Activated B cell treated with CpG ODN at 0.5 μM for 24 hours (primary cell): ENCODE data around the gene NR6A1. TPM values are rescaled to one million over a fixed set of nuclear protein-coding genes. Genes with fewer than 3 reads are reported as not detected.

Experiments used
- ATAC-seq: fragments of 200-7000 bp; cut with Tn5 transposase; one replicate; pipeline ENCODE4 v1.10.0; 2021; ENCODE audit warnings: low read depth, mild to moderate bottlenecking, moderate library complexity
- CTCF ChIA-PET: fragments of 350-600 bp; sonication (Branson Sonifier 250); formaldehyde crosslinking; loops from one replicate; lab custom pipeline; 2021; ENCODE audit warnings: antibody characterized with exemption; lab: Charles Lee
- POLR2A ChIA-PET: fragments of 350-600 bp; sonication (Branson Sonifier 250); formaldehyde crosslinking; loops from one replicate; lab custom pipeline; 2021; ENCODE audit warnings: antibody characterized with exemption; lab: Charles Lee
- DNase-seq: peaks from one replicate; pipeline ENCODE4 v3.0.0; 2022
- H3K27ac Mint-ChIP-seq: one replicate; pipeline ENCODE4 v1.8.0; 2020; ENCODE audit warnings: mixed read lengths
- H3K27me3 Mint-ChIP-seq: one replicate; pipeline ENCODE4 v1.8.0; 2021; ENCODE audit warnings: mixed read lengths
- H3K36me3 Mint-ChIP-seq: one replicate; pipeline ENCODE4 v1.8.0; 2021; ENCODE audit warnings: low read depth, mixed read lengths
- H3K4me1 Mint-ChIP-seq: one replicate; pipeline ENCODE4 v1.8.0; 2021; ENCODE audit warnings: mixed read lengths
- H3K4me3 Mint-ChIP-seq: one replicate; pipeline ENCODE4 v1.8.0; 2020; ENCODE audit warnings: mild to moderate bottlenecking, mixed read lengths
- H3K9me3 Mint-ChIP-seq: one replicate; pipeline ENCODE4 v1.8.0; 2020; ENCODE audit warnings: mixed read lengths
- intact Hi-C: fragments of 100-400 bp; cut with micrococcal nuclease; formaldehyde crosslinking; loops from one replicate; pipeline ENCODE4 v1.15.1; 2024
- total RNA-seq: library from RNA; stranded (reverse); gene quantifications from 2 replicates; pipeline ENCODE4 v1.2.3, GENCODE V29; 2022
- TF ChIP-seq, protein P1 (sequence below): fragments of 200-600 bp; IDR thresholded peaks from one replicate; pipeline ENCODE4 v1.8.0; 2022; ENCODE audit warnings: antibody characterized with exemption, mild to moderate bottlenecking

NR6A1 gene
- total RNA-seq, 1 donor from 2014 or later = 3.1 TPM

DNA sequence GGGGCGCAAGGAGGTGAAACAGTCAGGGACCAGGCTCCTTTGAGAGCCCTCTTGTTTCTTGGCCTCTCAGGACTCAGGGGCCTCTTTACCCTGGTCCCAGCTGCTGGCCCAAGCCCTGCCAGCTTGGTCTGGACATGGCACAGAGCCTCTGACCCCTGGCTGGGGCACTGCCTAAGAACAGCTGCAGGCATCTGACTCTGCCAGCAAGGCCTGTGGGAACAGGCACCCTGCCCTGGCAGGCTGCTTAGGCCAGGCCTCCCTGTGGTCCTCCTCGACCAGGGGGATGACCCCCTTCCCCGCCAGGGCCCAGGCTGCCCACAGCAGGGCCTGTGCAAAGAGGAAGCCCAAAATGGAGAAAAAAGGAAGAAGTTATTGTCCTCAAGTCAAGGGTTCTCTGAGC is 31.3 kb upstream of the NR6A1 start:
- no peaks in the 10 kb centered on the region for H3K27me3 Mint-ChIP-seq
- ChIA-PET CTCF (no interaction called here), POLR2A (interaction anchor here (4.0 kb wide), 1 partner anchor 59 kb away, joined by 16 read pairs; the partner anchor contains the start of genes ARPC5L and RPL35)
- no peaks in the 10 kb centered on the region for H3K9me3 Mint-ChIP-seq
- no peak for DNase-seq
- TF ChIP-seq, protein P1, sequence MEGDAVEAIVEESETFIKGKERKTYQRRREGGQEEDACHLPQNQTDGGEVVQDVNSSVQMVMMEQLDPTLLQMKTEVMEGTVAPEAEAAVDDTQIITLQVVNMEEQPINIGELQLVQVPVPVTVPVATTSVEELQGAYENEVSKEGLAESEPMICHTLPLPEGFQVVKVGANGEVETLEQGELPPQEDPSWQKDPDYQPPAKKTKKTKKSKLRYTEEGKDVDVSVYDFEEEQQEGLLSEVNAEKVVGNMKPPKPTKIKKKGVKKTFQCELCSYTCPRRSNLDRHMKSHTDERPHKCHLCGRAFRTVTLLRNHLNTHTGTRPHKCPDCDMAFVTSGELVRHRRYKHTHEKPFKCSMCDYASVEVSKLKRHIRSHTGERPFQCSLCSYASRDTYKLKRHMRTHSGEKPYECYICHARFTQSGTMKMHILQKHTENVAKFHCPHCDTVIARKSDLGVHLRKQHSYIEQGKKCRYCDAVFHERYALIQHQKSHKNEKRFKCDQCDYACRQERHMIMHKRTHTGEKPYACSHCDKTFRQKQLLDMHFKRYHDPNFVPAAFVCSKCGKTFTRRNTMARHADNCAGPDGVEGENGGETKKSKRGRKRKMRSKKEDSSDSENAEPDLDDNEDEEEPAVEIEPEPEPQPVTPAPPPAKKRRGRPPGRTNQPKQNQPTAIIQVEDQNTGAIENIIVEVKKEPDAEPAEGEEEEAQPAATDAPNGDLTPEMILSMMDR = no peak
- H3K27ac Mint-ChIP-seq = peak overlapping the region; percentile 69
- H3K36me3 Mint-ChIP-seq = no peaks in the 10 kb centered on the region
- H3K4me1 Mint-ChIP-seq = peaks cover 40% of the 10 kb centered on the region
- no peak for ATAC-seq
- H3K4me3 Mint-ChIP-seq = no peak overlapping the region
- intact Hi-C loops = loop anchor here (5.0 kb wide), 1 partner anchor 35 kb away; no protein-coding TSS in a partner anchor

DNA sequence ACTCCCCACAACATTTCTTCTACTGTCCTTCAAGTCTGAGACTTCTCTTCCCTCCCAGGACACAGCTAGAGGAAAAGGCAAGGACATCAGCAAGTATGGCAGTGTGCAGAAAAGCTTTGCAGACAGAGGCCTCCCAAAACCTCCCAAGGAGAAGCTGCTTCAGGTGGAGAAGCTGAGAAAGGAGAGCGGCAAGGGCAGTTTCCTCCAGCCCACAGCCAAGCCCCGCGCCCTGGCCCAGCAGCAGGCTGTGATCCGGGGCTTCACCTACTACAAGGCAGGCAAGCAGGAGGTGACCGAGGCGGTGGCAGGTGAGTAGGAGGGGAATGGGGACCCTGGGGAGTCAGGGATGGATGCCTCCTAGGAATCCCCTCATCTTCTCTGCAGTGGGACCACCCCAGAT is 30.2 kb upstream of the NR6A1 start:
- H3K27me3 Mint-ChIP-seq = no peaks in the 10 kb centered on the region
- no peaks in the 10 kb centered on the region for H3K9me3 Mint-ChIP-seq
- H3K4me3 Mint-ChIP-seq = no peak overlapping the region
- TF ChIP-seq, protein P1 = no peak
- intact Hi-C loops = loop anchor here (5.0 kb wide), 1 partner anchor 36 kb away; no protein-coding TSS in a partner anchor
- H3K4me1 Mint-ChIP-seq = peaks cover 40% of the 10 kb centered on the region
- H3K36me3 Mint-ChIP-seq = no peaks in the 10 kb centered on the region
- DNase-seq (no peak), ATAC-seq (no peak)
- CTCF ChIA-PET = interaction anchor here (2.7 to 3.0 kb wide), 2 partner anchors 29 to 52 kb away, joined by 14 to 17 read pairs; partner anchors contain the start of genes NR6A1 and WDR38
- POLR2A ChIA-PET = interaction anchor here (4.0 kb wide), 1 partner anchor 60 kb away, joined by 16 read pairs; the partner anchor contains the start of genes ARPC5L and RPL35
- H3K27ac Mint-ChIP-seq = peak overlapping the region; percentile 94

DNA sequence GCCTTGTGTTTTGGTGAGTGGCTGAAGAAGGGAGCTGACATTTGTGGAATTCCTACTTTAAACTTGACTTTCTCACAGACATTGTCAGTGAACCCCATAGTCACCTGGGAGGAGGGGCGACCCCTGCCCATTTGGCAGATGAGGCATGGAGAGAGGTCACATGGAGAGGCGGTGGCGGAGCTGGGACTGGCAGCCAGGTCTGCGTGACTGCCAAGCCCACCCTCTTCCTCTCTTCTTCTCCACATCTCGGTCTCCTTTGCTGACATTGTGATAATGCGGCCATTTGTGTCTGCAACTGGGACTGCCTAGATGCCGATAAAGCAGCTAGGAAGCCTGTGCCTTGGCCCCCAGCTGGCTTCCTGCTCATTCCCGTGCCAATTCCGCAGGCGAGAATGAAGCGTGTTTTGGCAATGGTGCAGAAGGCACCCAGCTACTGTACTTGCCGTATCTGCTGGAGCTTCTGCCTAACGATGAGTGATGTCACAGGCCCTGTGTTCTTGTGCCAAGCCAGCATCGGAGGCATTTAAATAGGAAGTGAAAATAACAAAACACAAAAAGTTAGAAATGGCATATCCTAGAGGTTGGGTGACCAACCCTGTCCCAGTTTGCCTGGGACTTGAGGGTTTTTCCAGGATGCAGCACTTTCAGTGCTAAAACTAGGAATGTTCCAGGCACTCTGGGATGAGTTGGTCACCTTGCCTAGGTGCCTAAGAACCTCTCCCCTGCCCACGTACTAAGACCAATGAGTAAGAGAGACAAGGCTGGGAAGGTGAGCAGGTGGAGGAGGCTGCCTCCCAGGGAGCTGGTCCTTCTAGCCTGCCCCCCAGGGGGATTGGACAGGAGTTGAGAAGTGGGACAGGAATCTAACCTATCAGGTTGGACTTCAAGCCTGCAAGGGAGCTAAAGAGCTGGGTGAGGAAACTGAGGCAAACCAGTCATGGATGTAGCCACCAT is 29.5 kb upstream of the NR6A1 start:
- ChIA-PET CTCF (interaction anchor here (1.0 to 3.0 kb wide), 4 partner anchors 12 to 52 kb away, joined by 3 to 17 read pairs (median 8); partner anchors contain the start of genes NR6A1 and WDR38), POLR2A (interaction anchor here (0.6 to 4.0 kb wide), 7 partner anchors 11 to 142 kb away, joined by 3 to 16 read pairs (median 4); partner anchors contain the start of genes ARPC5L, NR6A1 and RPL35)
- peak; percentile 95 for ATAC-seq
- TF ChIP-seq, protein P1 = no peak
- H3K4me3 Mint-ChIP-seq = peak overlapping the region; percentile 64
- H3K36me3 Mint-ChIP-seq = no peaks in the 10 kb centered on the region
- H3K4me1 Mint-ChIP-seq = peaks cover 40% of the 10 kb centered on the region
- intact Hi-C loops = loop anchor here (1.0 to 5.0 kb wide), 2 partner anchors 26 to 37 kb away; no protein-coding TSS in a partner anchor
- no peaks in the 10 kb centered on the region for H3K27me3 Mint-ChIP-seq
- peak overlapping the region; percentile 94 for H3K27ac Mint-ChIP-seq
- no peaks in the 10 kb centered on the region for H3K9me3 Mint-ChIP-seq
- peak; percentile 30 for DNase-seq

DNA sequence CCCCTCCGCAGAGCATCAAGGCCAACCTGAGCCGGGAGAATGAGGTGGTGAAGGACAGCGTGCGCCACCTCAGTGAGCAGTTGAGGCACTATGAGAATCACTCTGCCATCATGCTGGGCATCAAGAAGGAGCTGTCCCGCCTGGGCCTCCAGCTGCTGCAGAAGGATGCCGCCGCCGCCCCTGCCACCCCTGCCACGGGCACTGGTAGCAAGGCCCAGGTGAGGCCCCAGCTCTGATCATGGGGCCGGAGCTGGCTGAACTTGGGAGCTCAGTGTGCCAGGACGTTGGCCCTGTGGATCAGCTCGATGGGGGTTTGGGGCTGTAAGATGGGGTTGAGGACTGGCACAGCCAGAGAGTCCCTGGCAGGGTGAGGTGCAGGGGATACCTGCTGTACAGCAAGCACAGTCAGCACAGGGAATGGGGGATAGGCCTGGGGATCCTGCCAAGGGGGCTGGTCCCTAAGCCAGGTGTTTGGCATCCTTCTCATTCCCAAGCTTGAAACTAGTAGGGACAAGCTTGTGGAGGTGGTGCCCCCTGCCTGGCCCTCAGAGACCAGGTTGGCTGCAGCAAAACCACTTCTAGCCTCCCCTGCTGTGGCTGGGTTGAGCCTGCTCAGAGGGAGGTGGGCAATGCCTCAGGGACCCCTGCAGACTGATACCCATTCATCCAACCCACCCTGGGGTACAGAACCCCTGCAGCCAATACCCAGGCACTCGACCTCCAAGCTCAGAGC is 28.3 kb upstream of the NR6A1 start:
- intact Hi-C loops = loop anchor here (1.0 to 5.0 kb wide), 2 partner anchors 25 to 38 kb away; no protein-coding TSS in a partner anchor
- no peaks in the 10 kb centered on the region for H3K9me3 Mint-ChIP-seq
- H3K27ac Mint-ChIP-seq = peak overlapping the region; percentile 94
- ATAC-seq = no peak
- no peaks in the 10 kb centered on the region for H3K36me3 Mint-ChIP-seq
- H3K27me3 Mint-ChIP-seq = no peaks in the 10 kb centered on the region
- POLR2A ChIA-PET = interaction anchor here (1.5 to 4.0 kb wide), 2 partner anchors 10 to 62 kb away, joined by 3 to 16 read pairs; partner anchors contain the start of genes ARPC5L and RPL35
- no peak overlapping the region for H3K4me3 Mint-ChIP-seq
- TF ChIP-seq, protein P1 = no peak
- DNase-seq = no peak
- H3K4me1 Mint-ChIP-seq = peaks cover 40% of the 10 kb centered on the region
- CTCF ChIA-PET = interaction anchor here (1.3 to 3.0 kb wide), 3 partner anchors 11 to 54 kb away, joined by 3 to 17 read pairs (median 14); partner anchors contain the start of genes NR6A1 and WDR38
